Measurements from ENCODE around the gene SDHAF2.

GRCh38 chr11:61439615-61440014 lies 9.7 kb downstream of the SDHAF2 start:
- no peak for TF ChIP-seq HDAC6 (IDR thresholded peaks at IDR 0.05; ENCODE audit: low read depth, low read length)
- TF ChIP-seq ATF3 (IDR thresholded peaks at IDR 0.05) = no peak
- TF ChIP-seq ATF3 (CRISPR knock-in tag; conservative IDR thresholded peaks at IDR 0.05) = no peak
- no peak for TF ChIP-seq ADNP (tag; IDR thresholded peaks at IDR 0.05)
- TF ChIP-seq KLF1 (tag; IDR thresholded peaks at IDR 0.05) = no peak
- no peak for TF ChIP-seq ZBTB5 (IDR thresholded peaks at IDR 0.05)
- TF ChIP-seq CTCF (IDR thresholded peaks at IDR 0.05 in 2 of 3, conservative IDR thresholded peaks at IDR 0.05 in 1 of 3; ENCODE audit: insufficient read depth in 2 of 3, low read depth in 1 of 3, low read length in 3 of 3) = no peak
- no peak for TF ChIP-seq FOS (IDR thresholded peaks at IDR 0.05; ENCODE audit: extremely low read depth, insufficient read length)
- no peak for TF ChIP-seq POLR2AphosphoS5 (IDR thresholded peaks at IDR 0.05; ENCODE audit: control insufficient read depth, insufficient read depth, low read depth, low read length)
- TF ChIP-seq ZNF263 (CRISPR knock-in tag; IDR thresholded peaks at IDR 0.05; ENCODE audit: borderline replicate concordance) = no peak
- no peak for TF ChIP-seq ERF (CRISPR knock-in tag; IDR thresholded peaks at IDR 0.05)
- no peak for TF ChIP-seq ZBTB43 (CRISPR knock-in tag; IDR thresholded peaks at IDR 0.05)
- TF ChIP-seq RBM25 (IDR thresholded peaks at IDR 0.05; ENCODE audit: low read depth, low read length, severe bottlenecking) = no peak
